ENCODE results near the gene ZNF268. TPM values are rescaled to one million over a fixed set of nuclear protein-coding genes. Genes with fewer than 3 reads are reported as not detected.

ZNF268 gene
- total and polyA plus RNA-seq, 2 of the 8 experiments (the other 6 are each of a cell fraction or from before 2014, with no cell fraction given) = 6.3 to 22.3 TPM

- TF ChIP-seq CHD7 (IDR thresholded peaks at IDR 0.05; ENCODE audit: insufficient replicate concordance, low read length) (no peak), ATF3 (IDR thresholded peaks at IDR 0.05; ENCODE audit: insufficient read depth, low read depth, low read length) (no peak)
Measured at GRCh38 chr12:133233006-133233405, 51.7 kb downstream of the ZNF268 start (continued).

Measured in H1 (cell line).